ENCODE data around the gene CEP63.
A peak's percentile ranks its signal among the peaks of the same experiment; 100 is the strongest.

CEP63 gene

DNA sequence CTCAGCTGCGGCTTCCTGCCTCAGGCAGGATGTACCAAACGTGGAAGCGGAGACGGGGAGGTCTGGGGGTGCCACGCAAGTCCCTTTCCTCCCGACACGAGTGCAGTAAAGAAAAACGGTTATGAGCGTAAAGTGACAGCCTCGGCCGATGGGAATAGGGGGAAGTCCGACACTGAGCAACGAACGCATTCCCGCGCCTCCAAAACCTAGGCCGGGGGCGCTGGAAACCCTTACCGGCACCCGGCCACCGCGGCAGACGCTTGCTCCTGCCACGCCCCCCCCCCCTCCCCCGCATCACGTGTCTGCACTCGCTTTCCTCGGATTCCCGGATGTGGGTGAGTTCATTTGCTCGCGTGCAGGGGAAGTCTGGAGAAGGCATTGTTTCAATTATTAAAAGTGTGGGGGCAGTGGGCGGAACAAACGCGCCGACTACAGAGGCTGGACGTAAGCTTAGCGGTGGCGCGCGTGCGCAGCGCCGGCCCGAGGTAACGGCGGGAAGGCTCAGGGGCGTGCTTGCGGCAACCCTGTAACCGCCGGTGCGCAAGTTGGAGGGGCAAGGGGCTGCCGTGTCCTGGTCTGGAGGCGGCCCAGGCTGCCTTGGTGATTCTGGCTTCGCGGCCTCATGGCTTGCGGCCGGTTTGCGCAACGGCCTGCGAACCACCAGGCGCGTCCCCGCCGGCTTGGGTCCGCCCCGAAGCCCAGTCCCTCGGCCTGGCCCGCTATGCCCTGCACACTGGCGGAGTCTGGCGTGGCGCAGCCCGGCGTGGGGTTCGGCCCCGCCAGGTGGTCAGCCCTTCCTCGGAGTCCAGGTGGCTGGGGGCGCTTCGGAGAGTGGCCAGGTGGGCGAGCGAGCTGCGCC, at the start of gene CEP63, which contains the start of gene ANAPC13:
Gene CEP63 (plus strand): TSS at position 340 of the 859 bp plus-strand sequence. CDS start 9,264 bp downstream, outside the sequence.
Gene ANAPC13 (minus strand): TSS at position 268 of the 859 bp plus-strand sequence. CDS start 3,081 bp downstream, outside the sequence.
- peak; percentile 89 to 93 for DNase-seq

DNA sequence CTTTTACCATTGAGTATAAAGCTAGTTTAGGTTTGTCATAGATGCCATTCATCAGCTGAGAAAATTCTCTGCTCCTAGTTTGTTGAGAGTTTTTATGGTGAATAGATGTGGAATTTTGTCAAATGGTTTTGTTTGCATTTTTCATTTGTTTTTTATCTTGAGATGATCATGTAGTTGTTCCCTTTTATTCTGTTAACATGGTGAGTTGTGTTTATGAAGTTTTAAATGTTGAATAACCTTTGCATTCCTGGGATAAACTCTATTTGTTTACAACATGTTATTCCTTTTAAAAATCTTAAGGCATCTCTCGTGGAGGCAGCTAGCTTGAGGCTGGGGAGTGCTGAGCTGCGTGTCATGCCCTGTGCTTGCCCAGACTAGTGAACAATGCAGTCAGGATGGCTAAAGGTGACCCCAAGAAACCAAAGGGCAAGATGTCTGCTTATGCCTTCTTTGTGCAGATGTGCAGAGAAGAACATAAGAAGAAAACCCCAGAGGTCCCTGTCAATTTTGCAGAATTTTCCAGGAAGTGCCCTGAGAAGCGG, 48.6 kb upstream of the CEP63 start:
- no peak for DNase-seq

DNA sequence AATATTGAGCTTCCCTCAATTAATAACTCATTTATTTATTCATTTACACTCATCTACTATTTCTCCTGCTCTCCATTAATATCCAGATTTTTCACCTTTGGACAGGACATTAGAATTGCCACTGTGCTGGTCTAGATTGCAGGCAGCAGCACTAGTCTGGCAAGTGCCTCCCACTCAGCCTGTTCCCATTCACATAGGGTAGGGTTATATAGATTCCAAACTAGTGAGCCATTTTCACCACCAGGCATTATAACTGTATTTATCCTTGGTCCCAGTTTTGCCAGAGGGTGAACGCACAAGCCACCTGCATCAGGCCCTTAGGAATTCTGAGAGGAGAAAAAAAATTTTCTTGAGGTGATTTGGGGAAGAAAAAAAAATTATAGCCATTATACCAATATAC, 44.5 kb upstream of the CEP63 start:
- DNase-seq = no peak

DNA sequence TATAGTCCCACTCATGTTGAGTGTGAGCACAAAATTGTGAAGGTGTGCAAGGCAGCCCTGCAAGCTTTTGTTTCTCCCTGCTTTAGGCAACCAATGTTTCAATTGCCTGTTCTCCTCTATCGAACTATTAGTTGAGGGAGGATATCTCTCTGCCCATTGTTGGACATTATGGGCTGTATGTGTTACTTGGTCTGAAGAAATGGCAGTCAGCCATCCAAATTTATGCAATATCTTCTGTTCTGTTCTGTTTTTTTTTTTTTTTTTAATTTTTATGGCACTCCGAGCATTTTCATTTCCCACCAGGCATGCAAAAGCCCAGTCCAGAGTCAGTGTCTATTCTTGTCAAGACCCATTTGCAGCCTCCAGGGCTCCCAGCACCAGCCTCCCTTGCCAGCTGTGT, 44.0 kb upstream of the CEP63 start:
- DNase-seq = no peak

DNA sequence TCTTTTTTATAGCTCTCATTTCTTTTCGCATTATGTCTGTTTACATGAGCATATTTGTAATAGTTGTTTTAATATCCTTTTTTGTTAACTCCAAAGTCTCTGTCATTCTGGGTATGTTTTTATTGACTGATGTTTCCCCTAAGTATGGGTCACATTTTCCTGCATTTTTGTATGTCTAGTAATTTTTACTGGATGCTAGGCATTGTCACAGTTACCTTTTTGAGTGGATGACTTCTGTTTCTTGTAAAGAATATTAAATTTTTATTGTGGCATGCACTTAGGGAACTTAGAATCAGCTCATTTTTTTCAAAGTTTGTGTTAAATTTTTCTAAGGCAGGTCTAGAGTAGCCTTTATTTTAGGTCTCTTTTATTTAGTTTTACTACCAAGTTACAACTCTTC, 40.8 kb upstream of the CEP63 start:
- no peak for DNase-seq

DNA sequence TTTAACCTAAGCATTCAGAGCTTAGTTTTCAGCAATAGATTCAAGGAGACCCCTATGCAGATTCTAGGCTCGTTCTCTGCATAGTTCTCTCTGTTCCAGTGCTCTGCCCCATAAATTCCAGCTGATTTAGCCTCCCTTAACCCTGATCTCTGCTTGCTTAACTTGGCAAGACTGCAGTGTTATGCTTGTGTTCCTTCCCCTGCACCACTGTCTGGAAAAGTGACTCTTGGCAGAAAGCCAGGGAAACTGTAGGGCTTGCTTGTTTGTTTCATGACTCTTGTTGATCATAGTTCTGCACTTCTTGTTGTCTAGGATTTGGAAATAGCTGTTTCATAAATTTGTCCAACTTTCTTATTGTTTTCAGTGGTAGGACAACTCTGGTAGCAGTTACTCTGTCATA, 40.2 kb upstream of the CEP63 start:
- DNase-seq = no peak

DNA sequence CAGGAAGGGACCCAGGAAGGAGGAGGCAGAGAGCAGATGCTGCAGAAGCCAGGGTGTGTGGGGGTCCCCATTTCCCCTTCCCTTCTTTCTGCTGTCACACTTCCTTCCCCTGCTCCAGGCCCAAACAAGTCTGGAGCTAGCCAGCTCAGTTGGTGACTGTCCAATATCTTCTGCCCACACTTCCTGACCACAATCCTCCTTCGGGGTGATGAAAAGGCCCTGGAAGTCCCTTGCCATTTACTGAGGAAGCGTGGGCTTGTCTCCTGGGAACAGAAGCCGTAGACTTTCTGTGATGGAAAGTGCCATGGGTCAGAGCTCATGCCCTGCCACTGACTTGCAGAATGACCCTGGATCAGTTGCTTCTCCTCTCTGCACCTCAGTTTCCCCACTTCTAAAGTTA, 39.1 kb upstream of the CEP63 start:
- no peak for DNase-seq

DNA sequence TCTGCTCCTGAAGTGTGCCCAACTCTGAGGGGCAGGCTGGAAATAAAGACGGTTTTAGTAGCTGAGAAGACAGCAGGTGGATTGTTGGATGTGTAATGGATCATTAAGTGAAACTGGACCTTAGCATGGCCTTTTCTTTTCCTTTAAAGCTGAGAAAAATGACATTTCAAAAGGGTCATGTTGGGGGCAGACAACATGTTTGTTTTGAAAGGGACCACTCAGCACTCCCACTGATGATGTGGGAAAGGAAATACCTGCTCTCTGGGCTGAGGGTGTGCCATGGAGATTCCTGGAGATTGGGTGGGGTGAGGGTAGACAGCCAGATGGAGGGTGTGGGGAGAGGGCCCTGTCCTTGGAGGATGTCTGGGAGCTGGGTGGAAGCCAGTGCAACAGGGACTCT, 38.5 kb upstream of the CEP63 start:
- DNase-seq = no peak

DNA sequence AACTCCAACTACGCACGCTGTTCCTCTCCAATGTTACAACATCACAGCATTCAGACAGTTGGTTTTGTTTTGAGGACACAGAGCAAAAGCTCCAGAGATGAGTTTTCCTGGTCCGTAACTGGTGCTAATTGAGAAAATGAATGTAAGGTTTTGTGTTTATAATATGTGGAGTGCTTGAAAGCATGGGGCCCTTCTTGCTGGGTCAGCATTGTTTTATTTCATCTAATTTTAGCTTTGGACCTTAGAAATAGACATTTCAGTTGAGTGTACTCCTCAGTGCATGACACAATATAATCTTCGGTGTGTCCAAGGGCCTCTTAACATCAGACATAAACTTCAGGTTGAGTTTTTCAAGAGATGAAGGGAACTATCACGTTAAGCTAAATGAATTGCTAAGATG, 37.2 kb upstream of the CEP63 start:
- DNase-seq = no peak

DNA sequence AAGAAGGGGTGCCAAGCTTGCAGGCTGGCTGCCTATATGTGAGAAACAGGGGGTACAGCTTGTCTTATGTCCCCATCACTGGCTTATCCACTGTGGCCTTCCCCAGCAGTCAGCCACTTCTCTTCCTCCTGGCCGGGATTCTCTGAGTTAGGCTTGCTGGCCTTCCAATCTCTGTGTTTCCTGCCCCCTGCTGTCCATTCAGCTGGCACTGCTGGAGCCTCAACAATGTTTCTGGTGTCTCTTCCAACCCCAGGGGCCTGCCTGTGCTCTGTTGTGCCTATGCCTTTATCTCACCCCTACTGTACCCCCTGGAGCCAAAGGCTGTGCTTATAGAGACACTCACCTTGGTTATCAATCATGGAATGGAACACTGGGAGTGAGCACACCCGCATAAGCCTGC, 36.6 kb upstream of the CEP63 start:
- DNase-seq = peak in 1 of 2 donors; percentile 5

DNA sequence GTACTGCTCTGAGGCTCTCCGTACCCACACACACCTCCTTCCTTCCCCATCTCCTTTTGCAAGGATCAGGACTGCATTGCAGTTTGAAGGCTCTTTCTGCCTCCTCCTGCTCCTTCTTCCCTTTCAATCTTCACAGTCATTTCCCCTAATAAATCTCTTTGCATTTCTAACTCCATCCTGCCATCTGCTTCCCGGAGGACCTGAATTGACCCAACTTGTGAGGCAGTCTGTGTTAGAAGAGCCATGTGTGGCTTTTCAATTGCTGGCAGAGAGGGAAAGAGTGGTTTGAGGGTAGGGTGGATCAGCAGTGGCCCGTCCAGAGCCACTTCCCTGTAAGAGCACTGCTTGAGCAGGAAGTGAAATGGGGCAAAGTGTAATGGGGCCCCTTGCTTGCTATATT, 35.9 kb upstream of the CEP63 start:
- no peak for DNase-seq

DNA sequence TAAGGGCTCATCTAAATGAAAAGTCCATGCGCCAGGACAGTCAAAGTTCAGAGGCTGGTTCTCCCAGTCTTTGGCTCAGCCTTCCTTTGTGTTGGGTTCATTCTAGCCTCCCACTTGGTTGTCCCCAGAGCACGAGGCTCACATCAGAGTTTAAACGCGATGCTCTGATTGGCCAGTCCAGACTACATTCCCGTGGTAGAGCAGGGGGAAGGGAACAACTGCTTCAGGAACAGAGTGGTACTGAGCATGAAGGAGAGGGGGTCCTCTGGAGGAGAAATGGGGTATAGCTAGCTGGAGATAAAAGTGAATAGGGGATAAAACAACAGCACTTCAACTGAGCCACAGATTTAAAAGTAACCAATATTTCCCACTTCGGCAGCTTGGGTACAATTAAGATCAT, 32.2 kb upstream of the CEP63 start:
- no peak for DNase-seq

DNA sequence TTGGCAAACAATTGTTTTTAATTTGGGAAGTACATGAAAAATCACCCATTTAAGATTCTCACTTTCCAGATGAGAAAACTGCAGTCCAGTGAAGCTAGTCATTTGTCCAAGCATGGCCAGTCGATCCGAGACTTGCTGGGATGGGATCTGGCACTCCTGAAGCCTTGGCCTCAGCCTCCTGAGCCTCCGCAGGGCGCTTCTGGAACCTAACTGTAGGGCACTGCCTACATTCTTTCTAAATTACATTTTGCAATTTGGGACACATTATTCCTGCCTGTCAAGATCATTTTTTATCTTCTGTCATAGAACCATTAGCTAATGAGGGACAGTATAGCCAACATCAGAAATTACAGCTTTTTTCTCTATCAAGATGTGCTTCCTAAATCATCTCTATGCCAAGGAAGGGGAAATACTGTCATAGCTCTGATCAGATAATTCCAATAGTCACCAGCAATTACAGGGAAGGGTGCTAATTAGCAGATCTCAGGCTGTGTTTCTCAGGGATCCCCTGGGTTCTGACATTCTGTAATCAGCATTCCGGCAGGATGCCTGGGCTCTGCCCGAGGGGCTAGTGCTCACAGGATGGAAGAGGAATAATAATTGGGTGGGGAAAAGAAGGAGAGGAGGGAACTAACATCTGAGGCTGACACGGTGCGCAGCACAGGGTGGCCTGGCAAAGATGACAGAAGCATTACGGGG, 28.3 kb upstream of the CEP63 start:
- DNase-seq = no peak

DNA sequence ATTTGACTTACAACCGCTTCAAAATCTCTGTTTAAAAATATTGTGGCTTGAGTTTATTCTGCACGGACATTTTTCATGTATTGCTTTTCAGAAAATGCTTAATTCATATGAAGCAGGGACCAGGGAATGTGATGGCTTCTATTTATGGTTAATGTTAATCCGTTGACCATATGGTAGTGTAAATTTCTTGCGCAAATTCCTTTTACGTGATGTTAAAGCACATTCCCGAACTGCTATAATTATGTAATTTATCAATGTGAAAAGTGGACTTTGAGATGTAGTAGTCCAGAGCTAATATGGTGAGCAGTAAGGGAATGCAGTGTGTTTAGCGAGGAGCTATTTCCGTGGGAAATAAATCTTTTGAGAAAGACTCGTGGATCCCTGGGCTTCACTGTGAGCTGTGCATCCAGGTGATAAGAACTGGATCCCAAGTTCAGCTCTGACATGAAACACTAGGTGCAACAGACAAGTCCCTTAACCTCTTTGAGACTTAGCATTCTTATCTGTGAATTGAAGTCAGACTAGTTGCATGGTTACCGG, 27.4 kb upstream of the CEP63 start:
- no peak for DNase-seq

DNA sequence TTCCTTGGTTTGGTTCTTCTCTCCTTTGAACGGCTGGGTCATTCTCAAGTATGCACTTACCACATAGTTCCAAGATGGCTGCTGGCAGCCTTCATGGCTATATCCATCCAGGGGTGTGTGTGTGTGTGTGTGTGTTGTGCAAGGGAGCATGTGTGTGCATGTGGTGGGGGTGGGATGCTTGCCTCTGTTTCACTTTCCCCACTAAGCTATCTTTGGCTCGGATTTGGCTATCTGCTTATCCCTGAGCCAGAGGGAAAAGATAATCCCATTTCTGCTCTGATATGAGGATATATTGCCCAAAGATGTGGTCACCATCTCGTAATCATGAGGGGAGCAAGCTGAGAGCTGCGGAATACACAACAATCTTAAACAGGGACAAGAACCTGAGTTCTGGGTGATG, 26.3 kb upstream of the CEP63 start:
- no peak for DNase-seq

DNA sequence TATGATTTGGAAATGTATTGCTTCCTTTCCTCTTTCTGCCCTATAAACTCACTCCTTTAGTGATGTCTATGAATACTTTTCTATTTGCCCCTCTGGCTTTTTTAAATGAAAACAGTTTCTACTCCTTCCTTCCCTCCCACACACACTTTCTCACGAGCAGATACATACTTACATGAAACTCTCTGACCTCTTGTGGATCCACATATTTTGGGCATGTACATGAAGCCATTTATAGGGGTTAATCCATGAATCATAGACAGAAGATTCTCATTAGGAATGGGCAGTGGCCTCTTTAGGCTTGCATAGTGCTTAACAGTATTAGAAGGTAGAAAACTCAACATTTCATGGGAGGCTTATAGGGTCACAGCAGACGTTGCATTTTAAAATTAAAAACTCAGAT, 24.9 kb upstream of the CEP63 start:
- DNase-seq = no peak

DNA sequence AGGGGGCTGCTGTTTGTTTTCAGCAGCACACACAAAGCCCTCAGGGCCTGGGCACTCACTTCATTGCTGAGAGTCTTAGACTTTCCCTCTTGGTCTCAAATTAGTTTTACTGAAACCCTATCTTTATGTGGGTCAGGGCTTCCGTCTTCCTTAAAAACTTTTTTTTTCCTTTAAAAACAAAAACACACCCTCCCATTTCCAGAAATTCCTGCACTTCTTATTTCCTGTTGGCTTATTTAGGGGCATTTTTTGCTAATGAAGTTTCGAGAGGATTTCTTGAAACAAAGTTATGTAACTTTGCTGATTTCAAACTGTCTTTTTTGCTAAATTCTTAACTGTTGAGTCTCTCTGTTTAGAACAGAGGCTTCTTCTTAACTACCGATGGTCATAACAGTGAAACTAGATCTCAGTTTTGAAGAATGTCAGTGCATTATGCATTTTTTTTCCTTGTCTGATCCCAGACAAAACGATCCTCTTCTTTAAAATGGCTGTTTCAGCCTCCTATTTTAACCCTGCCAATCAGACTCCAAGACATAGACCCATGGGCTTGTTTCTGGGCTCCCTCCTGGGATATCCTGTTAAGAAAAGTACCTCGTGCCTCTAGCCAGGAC, 23.4 kb upstream of the CEP63 start:
- DNase-seq = no peak

DNA sequence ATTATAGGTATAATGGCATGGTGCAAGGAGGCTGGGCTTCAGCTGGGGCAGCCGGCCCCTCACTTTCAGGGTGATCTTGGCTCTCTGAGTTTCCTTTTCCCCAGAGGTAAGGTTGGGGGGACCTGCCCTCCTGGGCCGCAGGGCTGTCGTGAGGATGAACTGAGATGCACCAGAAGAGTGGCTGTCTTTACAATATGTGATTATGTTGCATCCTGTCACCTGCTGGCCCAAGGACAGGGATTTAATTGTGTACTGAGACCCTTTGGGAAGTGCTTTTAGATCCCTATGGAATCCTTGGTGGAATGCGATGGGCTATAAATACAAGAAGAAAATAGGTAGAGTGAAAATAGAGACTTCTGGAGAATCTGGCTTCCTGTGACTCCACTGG, 22.2 kb upstream of the CEP63 start:
- no peak for DNase-seq

DNA sequence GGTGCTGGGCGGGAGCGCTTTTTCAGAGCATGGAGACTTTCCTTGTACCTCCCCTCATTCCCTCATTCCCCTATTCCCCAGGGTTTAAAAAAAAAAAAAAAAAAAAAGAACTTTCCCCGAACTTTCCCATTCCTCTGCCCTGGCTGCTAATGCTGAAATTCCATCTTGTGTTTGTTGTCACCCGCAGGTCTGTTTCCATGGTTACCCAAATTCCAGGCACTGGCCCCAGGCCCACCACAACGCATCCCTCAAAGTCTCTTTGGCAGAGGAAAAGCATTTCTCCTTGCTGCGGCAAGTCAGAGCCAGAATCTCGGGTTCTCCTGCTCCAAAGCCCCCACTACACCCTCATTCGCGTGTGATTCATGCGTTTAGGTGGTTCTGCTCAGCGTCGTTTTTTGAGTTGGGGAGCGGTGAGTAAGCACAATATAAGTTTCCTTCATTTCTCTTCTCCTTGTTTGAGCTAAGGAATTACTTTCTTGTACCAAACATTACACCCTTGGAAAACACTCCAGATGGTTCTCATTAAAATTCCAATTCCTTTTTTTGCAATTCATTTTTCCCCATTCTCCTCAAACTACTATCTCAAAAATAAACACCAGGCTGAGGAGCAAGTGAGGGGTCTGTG, 21.7 kb upstream of the CEP63 start:
- DNase-seq = no peak

DNA sequence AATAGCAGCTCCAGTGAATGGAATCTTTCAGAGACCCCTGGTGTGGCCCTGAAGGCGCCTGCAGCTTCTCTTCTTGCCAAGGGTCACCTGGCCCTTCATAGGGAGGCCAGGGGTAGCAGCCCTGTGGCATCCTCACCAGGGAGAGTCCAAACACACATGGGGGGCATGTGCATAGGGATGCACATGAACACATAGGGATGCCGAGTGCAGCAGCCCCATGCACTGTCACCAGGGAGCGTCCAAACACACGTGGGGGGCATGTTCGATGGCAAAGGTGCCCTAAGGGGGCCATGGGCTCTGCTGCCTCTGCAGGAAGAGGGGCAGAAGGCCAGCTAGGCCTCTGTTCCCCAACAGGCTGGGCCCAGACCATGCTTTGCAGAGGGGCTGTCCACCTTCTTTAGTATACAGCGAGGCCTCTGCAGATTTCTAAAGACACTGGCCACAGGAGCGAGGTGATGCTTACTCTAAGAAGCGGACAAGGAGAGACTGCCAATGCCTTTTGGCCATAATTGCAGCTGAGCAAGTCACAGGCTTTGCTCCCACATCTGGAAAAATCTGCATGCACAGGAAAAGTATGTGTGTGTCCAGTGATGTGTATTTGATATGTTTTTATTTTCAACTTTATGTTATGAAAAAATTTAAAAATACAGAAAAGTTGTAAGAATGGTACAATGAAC, 21.0 kb upstream of the CEP63 start:
- no peak for DNase-seq

DNA sequence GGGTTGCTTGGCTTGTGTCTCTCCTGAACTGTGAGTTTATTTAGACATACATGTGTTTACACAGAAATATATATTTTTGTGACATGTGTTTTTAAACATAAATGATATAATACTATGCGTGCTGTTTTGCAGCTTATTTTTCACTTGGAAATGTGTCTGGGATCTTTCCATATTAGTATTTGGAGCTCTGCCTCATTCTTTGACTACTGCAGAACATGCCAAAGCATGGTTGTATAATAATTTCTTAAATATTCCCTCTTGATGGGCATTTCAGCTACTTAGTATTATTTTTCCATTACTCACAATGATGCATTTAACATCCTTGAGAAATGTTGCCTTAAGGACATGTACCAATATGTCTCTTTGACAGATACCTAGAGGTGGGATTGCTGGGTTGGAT, 19.5 kb upstream of the CEP63 start:
- DNase-seq = no peak

DNA sequence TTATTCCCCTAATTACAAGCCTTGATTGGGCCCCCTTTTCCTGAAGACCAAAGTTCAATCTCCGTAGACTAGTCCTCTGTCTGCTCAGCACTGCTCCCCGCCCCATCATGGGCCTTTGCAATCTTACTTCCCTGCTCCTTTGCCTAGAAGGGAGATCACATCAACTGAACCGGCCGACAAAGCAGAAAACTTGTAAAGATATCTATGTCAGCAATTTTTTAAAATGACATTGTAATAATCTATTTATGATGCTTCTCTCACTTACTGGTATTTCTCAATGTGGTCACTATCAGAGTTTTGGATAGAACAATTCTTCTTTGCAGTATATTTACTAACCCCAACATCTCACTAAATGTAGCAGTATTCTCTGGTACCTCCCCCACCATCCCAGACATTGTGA, 17.3 kb upstream of the CEP63 start:
- DNase-seq = no peak

All from stimulated activated CD4-positive, alpha-beta T cell treated with anti-CD3 and anti-CD28 coated beads, Interleukin-2, amount 100 ng/mL, for 24 hours (primary cell).